K562 (cell line): ENCODE results near the gene DLGAP1. TPM values are rescaled to one million over a fixed set of nuclear protein-coding genes. Genes with fewer than 3 reads are reported as not detected.
A peak's percentile ranks its signal among the peaks of the same experiment; 100 is the strongest.

Source experiments
- ADNP ChIP-seq: fragments of 200-800 bp; sonication (Bioruptor generic); IDR thresholded peaks from 2 replicates; pipeline ENCODE4 v1.6.1; 2016; ENCODE audit warnings: missing genetic modification characterization, missing compliant biosample characterization
- DPF2 ChIP-seq: fragments of 450-650 bp; IDR thresholded peaks from 2 replicates; pipeline ENCODE4 v1.6.1; 2016
- EHMT2 ChIP-seq: fragments of 450-650 bp; IDR thresholded peaks from 2 replicates; pipeline ENCODE4 v1.6.1; 2018; ENCODE audit warnings: antibody characterized with exemption
- LCOR ChIP-seq: sonication (generic); formaldehyde crosslinking; IDR thresholded peaks from 2 replicates; pipeline ENCODE4 v1.8.0; 2022; ENCODE audit warnings: mild to moderate bottlenecking, missing genetic modification reagents
- MBD2 ChIP-seq: sonication (generic); IDR thresholded peaks from 2 replicates; pipeline ENCODE4 v1.6.1; 2016; ENCODE audit warnings: low read depth, borderline replicate concordance
- TAL1 ChIP-seq: fragments of 450-650 bp; IDR thresholded peaks from 2 replicates; pipeline ENCODE4 v1.6.1; 2016; ENCODE audit warnings: mild to moderate bottlenecking
- polyA plus RNA-seq, 8 experiments: library from polyadenylated mRNA; depleted of rRNA in 4 of 8; stranded (reverse) in 5 of 8; unstranded in 3 of 8; fragments of >200 nt; fragmentation: Nextera tagmentation in 2 of 8; fragmentation: Illumina TruSeq in 1 of 8; extraction: Ambion mirVana in 2 of 8; extraction: Trizol in 1 of 8; gene quantifications; 2 replicates each; pipeline versions ENCODE4 v1.2.1 to v1.2.3, GENCODE V29; 2011 to 2014; ENCODE audit warnings: inconsistent platforms in 1 of 8, missing spikeins in 1 of 8
- total RNA-seq, 7 experiments: library from RNA; depleted of rRNA in 6 of 7; stranded (reverse); fragments of >200 nt in 6 of 7; fragmentation: Illumina TruSeq in 2 of 7; extraction: Trizol in 2 of 7; gene quantifications; 2 replicates each; pipeline versions ENCODE4 v1.2.1 to v1.2.3, GENCODE V29; 2011 to 2021; ENCODE audit warnings: low replicate concordance in 1 of 7
- TF ChIP-seq, protein P1 (sequence below): fragments of 450-650 bp; IDR thresholded peaks from 2 replicates; pipeline ENCODE4 v1.6.1; 2014; ENCODE audit warnings: low read depth, mild to moderate bottlenecking, moderate library complexity, borderline replicate concordance
- TF ChIP-seq, protein P2 (sequence below): fragments of 450-650 bp; IDR thresholded peaks from 2 replicates; pipeline ENCODE4 v1.6.1; 2016; ENCODE audit warnings: mild to moderate bottlenecking
- TF ChIP-seq, protein P3 (sequence below): sonication (generic); formaldehyde crosslinking; IDR thresholded peaks from 2 replicates; pipeline ENCODE4 v1.8.1; 2023; ENCODE audit warnings: mild to moderate bottlenecking, missing genetic modification reagents
- TF ChIP-seq, protein P4 (sequence below): sonication (generic); formaldehyde crosslinking; IDR thresholded peaks from 2 replicates; pipeline ENCODE4 v1.8.1; 2022; ENCODE audit warnings: missing genetic modification reagents
- TF ChIP-seq, protein P5 (sequence below), 2 experiments: fragments of 450-650 bp in 1 of 2; sonication (generic) in 1 of 2; formaldehyde crosslinking; conservative IDR thresholded peaks; 2 replicates each; pipeline versions ENCODE4 v1.4.0 to v1.8.1; 2020 to 2022; ENCODE audit warnings: mild to moderate bottlenecking in 1 of 2, missing genetic modification reagents in 1 of 2
- TF ChIP-seq, protein P6 (sequence below), 2 experiments: fragments of 450-650 bp in 1 of 2; sonication (generic) in 1 of 2; formaldehyde crosslinking in 1 of 2; IDR thresholded peaks in 1 of 2; conservative IDR thresholded peaks in 1 of 2; 2 replicates each; pipeline versions ENCODE4 v1.6.1 to v1.8.1; 2016 to 2023; ENCODE audit warnings: mild to moderate bottlenecking in 2 of 2, moderate library complexity in 2 of 2, inconsistent platforms in 1 of 2, missing genetic modification reagents in 1 of 2
- TF ChIP-seq, protein P7 (sequence below), 2 experiments: fragments of 200-800 bp in 1 of 2; sonication (Bioruptor generic) in 1 of 2; sonication (generic) in 1 of 2; formaldehyde crosslinking in 1 of 2; IDR thresholded peaks in 1 of 2; conservative IDR thresholded peaks in 1 of 2; 2 replicates each; pipeline versions ENCODE4 v1.5.0 to v1.6.1; 2016 to 2020; ENCODE audit warnings: missing compliant biosample characterization in 1 of 2, missing genetic modification characterization in 1 of 2, missing genetic modification reagents in 1 of 2
- TF ChIP-seq, protein P8 (sequence below): sonication (generic); formaldehyde crosslinking; IDR thresholded peaks from 2 replicates; pipeline ENCODE4 v1.9.0; 2022; ENCODE audit warnings: mild to moderate bottlenecking, missing genetic modification reagents

DLGAP1 gene
- total and polyA plus RNA-seq, 9 of the 15 experiments (the other 6 are each of a cell fraction or from before 2014, with no cell fraction given) = 0.04 to 0.22 (median 0.08) TPM

DNA sequence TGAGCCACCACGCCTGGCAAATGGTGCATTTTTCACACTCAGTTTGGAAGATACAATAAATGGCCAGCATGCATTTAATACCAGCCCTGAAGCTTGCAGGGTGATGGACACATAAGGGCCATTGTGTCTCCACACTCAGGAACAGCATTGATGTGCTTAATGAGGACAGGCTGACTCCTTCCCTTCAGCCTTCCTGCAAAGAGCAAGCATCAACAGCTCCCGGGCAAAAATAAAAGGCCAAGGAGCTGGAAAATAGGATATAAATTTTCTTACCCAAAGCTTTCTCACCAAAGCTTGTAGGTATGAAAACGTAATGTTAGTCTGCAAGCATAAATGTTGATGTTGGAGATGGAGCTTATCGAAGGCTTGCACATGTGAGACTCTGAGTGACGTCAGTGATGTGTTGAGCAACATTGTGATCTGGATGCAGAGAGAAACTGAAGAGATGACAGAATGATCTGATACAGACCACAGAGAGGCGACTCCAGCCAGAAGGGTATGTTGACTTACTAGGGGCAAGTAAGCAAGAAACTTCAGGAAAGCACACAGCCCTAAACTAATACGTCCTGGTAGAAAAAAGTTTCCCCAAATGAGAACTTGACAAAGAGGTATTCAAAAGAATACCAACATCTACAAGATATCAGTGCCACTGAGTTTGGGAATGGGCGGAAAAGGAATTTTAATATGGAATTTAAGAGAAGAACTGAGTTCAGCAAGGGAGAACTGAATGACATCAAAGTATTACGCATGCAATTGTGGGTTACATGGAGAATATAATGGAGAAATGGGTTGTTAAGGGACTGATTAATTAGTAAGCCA, 748.6 kb downstream of the DLGAP1 start (continued):
- TF ChIP-seq, protein P1, sequence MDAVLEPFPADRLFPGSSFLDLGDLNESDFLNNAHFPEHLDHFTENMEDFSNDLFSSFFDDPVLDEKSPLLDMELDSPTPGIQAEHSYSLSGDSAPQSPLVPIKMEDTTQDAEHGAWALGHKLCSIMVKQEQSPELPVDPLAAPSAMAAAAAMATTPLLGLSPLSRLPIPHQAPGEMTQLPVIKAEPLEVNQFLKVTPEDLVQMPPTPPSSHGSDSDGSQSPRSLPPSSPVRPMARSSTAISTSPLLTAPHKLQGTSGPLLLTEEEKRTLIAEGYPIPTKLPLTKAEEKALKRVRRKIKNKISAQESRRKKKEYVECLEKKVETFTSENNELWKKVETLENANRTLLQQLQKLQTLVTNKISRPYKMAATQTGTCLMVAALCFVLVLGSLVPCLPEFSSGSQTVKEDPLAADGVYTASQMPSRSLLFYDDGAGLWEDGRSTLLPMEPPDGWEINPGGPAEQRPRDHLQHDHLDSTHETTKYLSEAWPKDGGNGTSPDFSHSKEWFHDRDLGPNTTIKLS = peak; percentile 31; the same call in 1 of the 2 replicates
- TF ChIP-seq EHMT2 (peak; percentile 81; the same call in 1 of the 2 replicates), LCOR (CRISPR knock-in tag) (peak; percentile 57; the same call in 1 of the 2 replicates), ADNP (tag) (0 out of 2 replicates have a peak, but pooled peaks have one; percentile 25), TAL1 (peak; percentile 97), MBD2 (peak; percentile 80), DPF2 (peak; percentile 100)
- TF ChIP-seq, protein P2, sequence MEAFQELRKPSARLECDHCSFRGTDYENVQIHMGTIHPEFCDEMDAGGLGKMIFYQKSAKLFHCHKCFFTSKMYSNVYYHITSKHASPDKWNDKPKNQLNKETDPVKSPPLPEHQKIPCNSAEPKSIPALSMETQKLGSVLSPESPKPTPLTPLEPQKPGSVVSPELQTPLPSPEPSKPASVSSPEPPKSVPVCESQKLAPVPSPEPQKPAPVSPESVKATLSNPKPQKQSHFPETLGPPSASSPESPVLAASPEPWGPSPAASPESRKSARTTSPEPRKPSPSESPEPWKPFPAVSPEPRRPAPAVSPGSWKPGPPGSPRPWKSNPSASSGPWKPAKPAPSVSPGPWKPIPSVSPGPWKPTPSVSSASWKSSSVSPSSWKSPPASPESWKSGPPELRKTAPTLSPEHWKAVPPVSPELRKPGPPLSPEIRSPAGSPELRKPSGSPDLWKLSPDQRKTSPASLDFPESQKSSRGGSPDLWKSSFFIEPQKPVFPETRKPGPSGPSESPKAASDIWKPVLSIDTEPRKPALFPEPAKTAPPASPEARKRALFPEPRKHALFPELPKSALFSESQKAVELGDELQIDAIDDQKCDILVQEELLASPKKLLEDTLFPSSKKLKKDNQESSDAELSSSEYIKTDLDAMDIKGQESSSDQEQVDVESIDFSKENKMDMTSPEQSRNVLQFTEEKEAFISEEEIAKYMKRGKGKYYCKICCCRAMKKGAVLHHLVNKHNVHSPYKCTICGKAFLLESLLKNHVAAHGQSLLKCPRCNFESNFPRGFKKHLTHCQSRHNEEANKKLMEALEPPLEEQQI = peak; percentile 84
- TF ChIP-seq, protein P3, sequence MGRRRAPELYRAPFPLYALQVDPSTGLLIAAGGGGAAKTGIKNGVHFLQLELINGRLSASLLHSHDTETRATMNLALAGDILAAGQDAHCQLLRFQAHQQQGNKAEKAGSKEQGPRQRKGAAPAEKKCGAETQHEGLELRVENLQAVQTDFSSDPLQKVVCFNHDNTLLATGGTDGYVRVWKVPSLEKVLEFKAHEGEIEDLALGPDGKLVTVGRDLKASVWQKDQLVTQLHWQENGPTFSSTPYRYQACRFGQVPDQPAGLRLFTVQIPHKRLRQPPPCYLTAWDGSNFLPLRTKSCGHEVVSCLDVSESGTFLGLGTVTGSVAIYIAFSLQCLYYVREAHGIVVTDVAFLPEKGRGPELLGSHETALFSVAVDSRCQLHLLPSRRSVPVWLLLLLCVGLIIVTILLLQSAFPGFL (CRISPR knock-in tag) = no peak
- TF ChIP-seq, protein P4, sequence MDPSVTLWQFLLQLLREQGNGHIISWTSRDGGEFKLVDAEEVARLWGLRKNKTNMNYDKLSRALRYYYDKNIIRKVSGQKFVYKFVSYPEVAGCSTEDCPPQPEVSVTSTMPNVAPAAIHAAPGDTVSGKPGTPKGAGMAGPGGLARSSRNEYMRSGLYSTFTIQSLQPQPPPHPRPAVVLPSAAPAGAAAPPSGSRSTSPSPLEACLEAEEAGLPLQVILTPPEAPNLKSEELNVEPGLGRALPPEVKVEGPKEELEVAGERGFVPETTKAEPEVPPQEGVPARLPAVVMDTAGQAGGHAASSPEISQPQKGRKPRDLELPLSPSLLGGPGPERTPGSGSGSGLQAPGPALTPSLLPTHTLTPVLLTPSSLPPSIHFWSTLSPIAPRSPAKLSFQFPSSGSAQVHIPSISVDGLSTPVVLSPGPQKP (CRISPR knock-in tag) = no peak
- TF ChIP-seq, protein P5, sequence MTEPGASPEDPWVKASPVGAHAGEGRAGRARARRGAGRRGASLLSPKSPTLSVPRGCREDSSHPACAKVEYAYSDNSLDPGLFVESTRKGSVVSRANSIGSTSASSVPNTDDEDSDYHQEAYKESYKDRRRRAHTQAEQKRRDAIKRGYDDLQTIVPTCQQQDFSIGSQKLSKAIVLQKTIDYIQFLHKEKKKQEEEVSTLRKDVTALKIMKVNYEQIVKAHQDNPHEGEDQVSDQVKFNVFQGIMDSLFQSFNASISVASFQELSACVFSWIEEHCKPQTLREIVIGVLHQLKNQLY (CRISPR knock-in tag; conservative IDR thresholded peaks at IDR 0.05) = 0 out of 4 replicates have a peak, but pooled peaks of 1 of the 2 experiments have one; percentile 20
- TF ChIP-seq, protein P6, sequence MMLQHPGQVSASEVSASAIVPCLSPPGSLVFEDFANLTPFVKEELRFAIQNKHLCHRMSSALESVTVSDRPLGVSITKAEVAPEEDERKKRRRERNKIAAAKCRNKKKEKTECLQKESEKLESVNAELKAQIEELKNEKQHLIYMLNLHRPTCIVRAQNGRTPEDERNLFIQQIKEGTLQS (IDR thresholded peaks at IDR 0.05) = peak; percentile 99
- TF ChIP-seq, protein P6 (CRISPR knock-in tag; conservative IDR thresholded peaks at IDR 0.05) = peak; percentile 96
- TF ChIP-seq, protein P7, sequence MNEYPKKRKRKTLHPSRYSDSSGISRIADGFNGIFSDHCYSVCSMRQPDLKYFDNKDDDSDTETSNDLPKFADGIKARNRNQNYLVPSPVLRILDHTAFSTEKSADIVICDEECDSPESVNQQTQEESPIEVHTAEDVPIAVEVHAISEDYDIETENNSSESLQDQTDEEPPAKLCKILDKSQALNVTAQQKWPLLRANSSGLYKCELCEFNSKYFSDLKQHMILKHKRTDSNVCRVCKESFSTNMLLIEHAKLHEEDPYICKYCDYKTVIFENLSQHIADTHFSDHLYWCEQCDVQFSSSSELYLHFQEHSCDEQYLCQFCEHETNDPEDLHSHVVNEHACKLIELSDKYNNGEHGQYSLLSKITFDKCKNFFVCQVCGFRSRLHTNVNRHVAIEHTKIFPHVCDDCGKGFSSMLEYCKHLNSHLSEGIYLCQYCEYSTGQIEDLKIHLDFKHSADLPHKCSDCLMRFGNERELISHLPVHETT (CRISPR knock-in tag; conservative IDR thresholded peaks at IDR 0.05 in 1 of 2, IDR thresholded peaks at IDR 0.05 in 1 of 2) = peak in 1 of 2 experiments; percentile 85; a peak in 2 of 4 replicates
- TF ChIP-seq, protein P8, sequence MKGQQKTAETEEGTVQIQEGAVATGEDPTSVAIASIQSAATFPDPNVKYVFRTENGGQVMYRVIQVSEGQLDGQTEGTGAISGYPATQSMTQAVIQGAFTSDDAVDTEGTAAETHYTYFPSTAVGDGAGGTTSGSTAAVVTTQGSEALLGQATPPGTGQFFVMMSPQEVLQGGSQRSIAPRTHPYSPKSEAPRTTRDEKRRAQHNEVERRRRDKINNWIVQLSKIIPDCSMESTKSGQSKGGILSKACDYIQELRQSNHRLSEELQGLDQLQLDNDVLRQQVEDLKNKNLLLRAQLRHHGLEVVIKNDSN (CRISPR knock-in tag) = no peak
